OCI-LY1 (cell line): ENCODE data around the gene PRCD.

Experiments
- H2AFZ ChIP-seq: fragments of 200-600 bp; sonication (generic), shearing (Covaris generic); 2 replicates; pipeline ENCODE4 v1.6.0; 2014; ENCODE audit warnings: antibody characterized with exemption, mild to moderate bottlenecking, low read length
- H3F3A ChIP-seq: fragments of 200-600 bp; sonication (generic), shearing (Covaris generic); 2 replicates; pipeline ENCODE4 v1.6.0; 2014; ENCODE audit warnings: mild to moderate bottlenecking, antibody characterized with exemption, low read length, moderate library complexity; ENCODE audit not compliant: insufficient read depth
- H3K27ac ChIP-seq: fragments of 200-600 bp; sonication (generic); 2 replicates; pipeline ENCODE4 v1.5.1; 2014; ENCODE audit warnings: low read length, mixed run types, mild to moderate bottlenecking, low read depth; ENCODE audit not compliant: poor library complexity, severe bottlenecking
- H3K27me3 ChIP-seq: fragments of 200-600 bp; sonication (generic); 2 replicates; pipeline ENCODE4 v1.6.0; 2014; ENCODE audit warnings: antibody characterized with exemption, mild to moderate bottlenecking, low read length, moderate library complexity; ENCODE audit not compliant: insufficient read depth
- H3K36me3 ChIP-seq: fragments of 200-600 bp; sonication (generic); 2 replicates; pipeline ENCODE4 v1.6.1; 2014; ENCODE audit warnings: mild to moderate bottlenecking, antibody characterized with exemption, low read length, moderate library complexity, mixed read lengths; ENCODE audit not compliant: insufficient read depth
- H3K4me1 ChIP-seq: fragments of 200-600 bp; sonication (generic); 2 replicates; pipeline ENCODE4 v1.5.1; 2014; ENCODE audit warnings: mild to moderate bottlenecking, low read length, moderate library complexity; ENCODE audit not compliant: insufficient read depth, severe bottlenecking
- H3K4me2 ChIP-seq: fragments of 200-600 bp; sonication (generic), shearing (Covaris generic); 2 replicates; pipeline ENCODE4 v1.6.1; 2014; ENCODE audit warnings: low read length
- H3K4me3 ChIP-seq: fragments of 200-600 bp; sonication (generic); 2 replicates; pipeline ENCODE4 v1.5.1; 2014; ENCODE audit warnings: low read length, low read depth, mild to moderate bottlenecking, mixed read lengths; ENCODE audit not compliant: poor library complexity, severe bottlenecking
- H3K79me2 ChIP-seq: fragments of 200-600 bp; shearing (Covaris generic); 2 replicates; pipeline ENCODE4 v1.6.1; 2016; ENCODE audit warnings: mixed run types, low read length, mixed read lengths; ENCODE audit not compliant: insufficient read depth
- H3K9ac ChIP-seq: fragments of 200-600 bp; sonication (generic), shearing (Covaris generic); 2 replicates; pipeline ENCODE4 v1.6.1; 2014; ENCODE audit warnings: mild to moderate bottlenecking, low read length, mixed read lengths
- H3K9me2 ChIP-seq: fragments of 200-600 bp; sonication (generic), shearing (Covaris generic); 2 replicates; pipeline ENCODE4 v1.6.1; 2014; ENCODE audit warnings: low read depth, mild to moderate bottlenecking, low read length, mixed read lengths
- H3K9me3 ChIP-seq: fragments of 200-600 bp; shearing (Covaris generic); 2 replicates; pipeline ENCODE4 v1.6.1; 2014; ENCODE audit warnings: low read length, mixed read lengths
- H4K20me1 ChIP-seq: fragments of 200-600 bp; sonication (generic), shearing (Covaris generic); 2 replicates; pipeline ENCODE4 v1.6.0; 2016; ENCODE audit warnings: mild to moderate bottlenecking, low read length; ENCODE audit not compliant: insufficient read depth
- CTCF ChIP-seq: fragments of 200-600 bp; sonication (generic), shearing (Covaris generic); IDR thresholded peaks from 2 replicates; pipeline ENCODE4 v1.5.1; 2017; ENCODE audit warnings: mild to moderate bottlenecking, antibody characterized with exemption, low read length, moderate library complexity, mixed read lengths
- EZH2 ChIP-seq: fragments of 200-600 bp; sonication (generic), shearing (Covaris generic); IDR thresholded peaks from 2 replicates; pipeline ENCODE4 v1.8.0; 2017; ENCODE audit warnings: borderline replicate concordance, mixed run types, mild to moderate bottlenecking, antibody characterized with exemption, low read length, moderate library complexity, mixed read lengths

Gene PRCD

GRCh38 chr17:76549215-76549518 lies 9.3 kb downstream of the PRCD start:
- Histone ChIP-seq H3K4me3 (no peak overlapping the region), H4K20me1 (no peaks in the 10 kb centered on the region), H2AFZ (no peak overlapping the region), H3F3A (no peaks in the 10 kb centered on the region), H3K9me2 (no peaks in the 10 kb centered on the region), H3K79me2 (no peaks in the 10 kb centered on the region), H3K36me3 (no peaks in the 10 kb centered on the region), H3K4me2 (no peak overlapping the region), H3K27ac (no peak overlapping the region), H3K9me3 (no peaks in the 10 kb centered on the region), H3K27me3 (no peaks in the 10 kb centered on the region), H3K9ac (no peak overlapping the region), H3K4me1 (no peaks in the 10 kb centered on the region)
- TF ChIP-seq EZH2 (no peak), CTCF (no peak)

GRCh38 chr17:76549539-76549938 lies 9.7 kb downstream of the PRCD start:
- Histone ChIP-seq H2AFZ (no peak overlapping the region), H3K27me3 (no peaks in the 10 kb centered on the region), H3K4me2 (no peak overlapping the region), H3K4me3 (no peak overlapping the region), H3K79me2 (no peaks in the 10 kb centered on the region), H3F3A (no peaks in the 10 kb centered on the region), H3K36me3 (no peaks in the 10 kb centered on the region), H3K27ac (no peak overlapping the region), H3K9me3 (no peaks in the 10 kb centered on the region), H3K9ac (no peak overlapping the region), H3K4me1 (no peaks in the 10 kb centered on the region), H4K20me1 (no peaks in the 10 kb centered on the region), H3K9me2 (no peaks in the 10 kb centered on the region)
- TF ChIP-seq CTCF (no peak), EZH2 (no peak)

- Histone ChIP-seq H3K36me3 (no peaks in the 10 kb centered on the region), H3K9me3 (no peaks in the 10 kb centered on the region), H3K9me2 (no peaks in the 10 kb centered on the region), H3K9ac (no peak overlapping the region), H2AFZ (no peak overlapping the region), H4K20me1 (no peaks in the 10 kb centered on the region), H3K79me2 (no peaks in the 10 kb centered on the region), H3F3A (no peaks in the 10 kb centered on the region), H3K4me1 (no peaks in the 10 kb centered on the region), H3K4me3 (no peak overlapping the region), H3K27ac (no peak overlapping the region), H3K4me2 (no peak overlapping the region), H3K27me3 (no peaks in the 10 kb centered on the region)
- TF ChIP-seq EZH2 (no peak), CTCF (no peak)
Measured at GRCh38 chr17:76550712-76551615, 11.1 kb downstream of the PRCD start.
